ENCODE data around the gene GINS1.

DNA sequence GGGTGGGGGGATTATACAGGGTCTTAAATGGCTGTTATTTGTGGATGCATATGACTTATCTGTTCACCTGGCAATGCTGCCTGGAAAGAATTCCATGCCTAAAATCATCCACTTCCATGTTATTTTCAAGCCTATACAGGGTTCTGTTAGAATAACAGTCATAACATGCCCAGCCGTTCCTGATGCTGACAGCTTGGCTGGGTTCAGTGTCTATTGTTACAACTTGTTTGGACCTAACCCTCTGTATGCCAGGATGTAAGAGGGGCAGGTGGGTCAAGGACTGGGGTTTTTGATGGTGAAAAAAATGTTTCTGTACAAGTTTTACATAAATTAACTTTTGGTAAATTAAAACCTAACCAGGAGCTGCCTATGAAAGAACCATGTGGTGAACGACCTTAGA lies 79.8 kb downstream of the GINS1 start:
- TF ChIP-seq, protein P1, sequence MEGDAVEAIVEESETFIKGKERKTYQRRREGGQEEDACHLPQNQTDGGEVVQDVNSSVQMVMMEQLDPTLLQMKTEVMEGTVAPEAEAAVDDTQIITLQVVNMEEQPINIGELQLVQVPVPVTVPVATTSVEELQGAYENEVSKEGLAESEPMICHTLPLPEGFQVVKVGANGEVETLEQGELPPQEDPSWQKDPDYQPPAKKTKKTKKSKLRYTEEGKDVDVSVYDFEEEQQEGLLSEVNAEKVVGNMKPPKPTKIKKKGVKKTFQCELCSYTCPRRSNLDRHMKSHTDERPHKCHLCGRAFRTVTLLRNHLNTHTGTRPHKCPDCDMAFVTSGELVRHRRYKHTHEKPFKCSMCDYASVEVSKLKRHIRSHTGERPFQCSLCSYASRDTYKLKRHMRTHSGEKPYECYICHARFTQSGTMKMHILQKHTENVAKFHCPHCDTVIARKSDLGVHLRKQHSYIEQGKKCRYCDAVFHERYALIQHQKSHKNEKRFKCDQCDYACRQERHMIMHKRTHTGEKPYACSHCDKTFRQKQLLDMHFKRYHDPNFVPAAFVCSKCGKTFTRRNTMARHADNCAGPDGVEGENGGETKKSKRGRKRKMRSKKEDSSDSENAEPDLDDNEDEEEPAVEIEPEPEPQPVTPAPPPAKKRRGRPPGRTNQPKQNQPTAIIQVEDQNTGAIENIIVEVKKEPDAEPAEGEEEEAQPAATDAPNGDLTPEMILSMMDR (IDR thresholded peaks at IDR 0.05): no peak
- no peak for TF ChIP-seq EP300 (IDR thresholded peaks at IDR 0.05)

Data from ovary (tissue), 3 donors.